NCI-H446 (cell line): ENCODE measurements around the gene CNTNAP2.
A peak's percentile ranks its signal among the peaks of the same experiment; 100 is the strongest.
"Not testable (repeated sequence)": the region's sequence is repeated elsewhere in the genome, so short reads cannot be mapped to it uniquely, and the experiment has no call there.

Experiments
- DNase-seq, 2 experiments: peaks; one replicate each; lab custom pipeline; 2025; lab: John Stamatoyannopoulos, UW

The CNTNAP2 gene

GRCh38 chr7:148303295-148304082 lies 2186.9 kb downstream of the CNTNAP2 start:
- DNase-seq, result peak; percentile 66 to 91

- no peak for DNase-seq
Observed at GRCh38 chr7:148304083-148304335, 2187.4 kb downstream of the CNTNAP2 start.

- no peak for DNase-seq
Observed at GRCh38 chr7:148304456-148304855, 2187.9 kb downstream of the CNTNAP2 start.

DNA sequence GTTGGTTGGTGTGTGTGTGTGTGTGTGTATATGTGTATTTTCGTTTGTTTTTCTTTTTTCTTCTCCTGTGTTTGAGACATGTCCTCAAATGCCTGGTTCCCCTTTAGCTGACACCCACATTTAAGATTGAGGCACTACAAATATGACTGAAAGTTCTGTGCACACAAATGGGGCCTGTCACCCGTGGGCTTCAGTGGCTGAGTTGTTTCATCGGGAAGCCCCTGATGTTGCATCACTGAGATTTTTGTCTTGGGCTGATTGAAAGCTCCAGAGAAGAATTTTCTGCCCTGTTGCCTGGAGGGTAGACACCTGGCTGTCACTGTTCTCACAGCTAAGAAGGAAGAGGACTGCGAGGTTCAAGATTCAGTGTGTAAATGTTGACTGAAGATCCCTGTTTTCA lies 2190.2 kb downstream of the CNTNAP2 start:
- no peak for DNase-seq

DNA sequence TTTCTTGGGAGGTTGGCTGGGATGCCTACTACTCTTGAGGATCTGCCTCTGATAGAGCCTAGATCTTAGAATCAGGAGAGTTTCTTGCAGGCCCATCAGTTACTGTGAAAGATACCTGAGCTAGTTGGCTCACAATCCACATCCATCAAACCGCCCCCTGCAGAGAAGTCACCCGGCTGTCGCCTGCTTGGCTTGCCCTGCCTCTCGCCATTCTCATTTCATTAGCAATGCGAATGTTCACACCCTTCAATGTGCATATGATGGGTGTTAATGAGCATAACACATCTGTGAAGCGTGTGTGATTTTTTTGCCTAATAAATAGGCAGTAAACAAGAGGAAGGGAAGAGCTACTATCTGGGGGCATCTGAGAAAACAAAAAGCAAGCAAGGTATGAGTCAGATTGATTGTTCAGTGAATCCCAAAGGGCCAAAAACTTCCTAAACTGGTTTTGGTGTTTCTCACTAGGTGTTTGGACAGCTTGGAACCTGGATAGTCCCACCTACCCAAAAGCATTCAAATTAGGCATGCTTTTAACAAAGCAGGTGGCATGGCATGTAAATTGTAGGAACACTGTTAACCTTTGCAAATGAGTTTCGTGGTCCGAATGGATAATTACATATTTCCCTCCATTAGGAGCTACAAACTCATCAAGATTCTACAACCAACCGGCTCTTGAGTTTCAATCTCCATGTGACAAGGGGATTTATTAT lies 2201.7 kb downstream of the CNTNAP2 start:
- no peak for DNase-seq

- no peak for DNase-seq
Observed at GRCh38 chr7:148318838-148319237, 2202.2 kb downstream of the CNTNAP2 start.

DNA sequence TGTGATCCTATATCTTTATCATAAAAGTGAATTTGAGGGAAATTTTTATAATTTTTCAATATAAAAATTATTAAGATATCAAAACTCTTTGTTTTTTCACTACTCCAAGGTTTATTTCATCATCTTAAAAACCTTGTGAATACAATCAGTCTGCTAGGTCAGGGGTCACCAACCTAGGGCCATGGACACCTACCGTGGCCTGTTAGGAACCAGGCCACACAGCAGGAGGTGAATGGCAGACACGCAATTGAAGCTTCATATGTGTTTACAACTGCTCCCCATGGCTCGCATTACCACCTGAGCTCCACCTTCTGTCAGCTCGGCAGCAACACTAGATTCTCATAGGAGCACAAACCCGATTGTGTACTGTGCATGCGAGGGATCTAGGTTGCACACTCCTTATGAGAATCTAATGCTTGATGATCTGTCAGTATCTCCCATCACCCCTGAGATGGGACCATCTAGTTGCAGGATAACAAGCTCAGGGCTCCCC lies 2202.8 kb downstream of the CNTNAP2 start:
- no peak for DNase-seq

DNA sequence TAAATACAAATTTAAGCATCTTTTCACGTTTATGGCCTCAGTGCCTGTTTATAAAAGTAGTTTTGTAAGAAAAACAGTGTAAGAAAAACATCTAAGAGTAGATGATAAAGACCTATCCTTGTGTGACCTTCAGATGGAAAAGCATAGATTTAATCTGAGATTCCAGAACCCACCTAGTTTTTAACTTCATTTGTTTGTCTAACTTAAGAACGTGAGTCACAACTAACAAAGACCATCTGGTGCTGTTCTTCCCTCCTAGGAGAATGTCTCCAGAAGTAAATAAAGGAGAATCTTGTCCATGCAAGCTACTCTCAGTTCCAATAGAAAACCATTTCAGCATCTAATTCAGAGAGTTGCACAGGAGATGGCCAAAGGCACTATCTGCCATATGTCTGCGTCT lies 2208.6 kb downstream of the CNTNAP2 start:
- no peak for DNase-seq

DNA sequence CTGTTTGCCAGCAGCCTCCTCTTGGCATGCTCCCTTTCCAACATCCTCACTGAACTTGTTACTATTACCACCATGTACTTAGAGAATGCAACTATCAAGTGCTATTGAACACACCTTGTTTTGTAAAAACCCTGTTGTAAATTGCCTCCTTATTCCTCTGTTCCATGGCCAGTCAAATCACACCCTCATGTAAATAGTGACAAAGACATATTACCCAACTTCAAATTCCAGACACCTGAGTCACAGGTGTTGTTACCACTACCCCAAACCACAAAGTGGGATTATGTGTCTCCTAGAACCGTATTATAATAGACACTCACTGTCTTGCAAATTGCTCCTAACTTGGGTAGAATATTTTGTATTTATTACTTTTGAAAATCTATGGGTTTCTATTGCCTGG lies 2210.8 kb downstream of the CNTNAP2 start:
- DNase-seq, result no peak

- no peak for DNase-seq
Observed at GRCh38 chr7:148328906-148329305, 2212.3 kb downstream of the CNTNAP2 start.

DNA sequence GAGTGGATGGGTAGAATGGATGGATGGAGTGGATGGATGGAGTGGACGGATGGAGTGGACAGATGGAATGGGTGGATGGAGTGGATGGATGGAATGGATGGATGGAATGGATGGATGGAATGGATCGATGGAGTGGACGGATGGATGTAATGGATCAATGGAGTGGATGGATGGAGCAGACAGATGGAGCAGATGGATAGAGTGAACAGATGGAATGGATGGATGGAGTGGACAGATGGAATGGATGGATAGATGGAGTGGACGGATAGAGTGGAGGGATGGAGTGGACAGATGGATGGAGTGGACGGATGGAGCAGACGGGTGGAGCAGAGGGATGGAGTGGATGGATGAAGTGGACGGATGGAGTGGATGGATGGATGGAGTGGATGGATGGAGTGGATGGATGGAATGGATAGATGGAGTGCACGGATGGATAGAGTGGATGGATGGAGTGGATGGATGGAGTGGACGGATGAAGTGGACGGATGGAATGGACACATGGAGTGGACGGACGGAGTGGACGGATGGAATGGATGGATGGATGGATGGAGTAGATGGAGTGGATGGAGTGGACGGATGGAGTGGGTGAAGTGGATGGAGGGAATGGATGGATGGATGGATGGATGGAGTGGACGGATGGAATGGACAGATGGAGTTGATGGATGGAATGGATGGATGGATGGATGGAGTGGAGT lies 2213.7 kb downstream of the CNTNAP2 start:
- no peak for DNase-seq

GRCh38 chr7:148330822-148331221 lies 2214.2 kb downstream of the CNTNAP2 start:
- no peak for DNase-seq

DNA sequence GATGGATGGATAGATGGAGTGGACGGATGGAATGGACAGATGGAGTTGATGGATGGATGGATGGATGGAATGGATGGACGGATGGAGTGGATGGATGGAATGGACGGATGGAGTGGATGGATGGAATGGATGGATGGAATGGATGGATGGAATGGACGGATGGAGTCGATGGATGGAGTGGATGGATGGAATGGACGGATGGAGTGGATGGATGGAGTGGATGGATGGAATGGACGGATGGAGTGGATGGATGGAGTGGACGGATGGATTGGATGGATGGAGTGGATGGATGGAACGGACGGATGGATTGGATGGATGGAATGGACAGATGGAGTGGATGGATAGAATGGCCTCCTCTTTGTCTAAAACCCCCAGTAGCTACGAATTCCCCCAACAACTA lies 2214.9 kb downstream of the CNTNAP2 start:
- not testable (repeated sequence) for DNase-seq

GRCh38 chr7:148332191-148333186 lies 2215.9 kb downstream of the CNTNAP2 start:
- no peak for DNase-seq

DNA sequence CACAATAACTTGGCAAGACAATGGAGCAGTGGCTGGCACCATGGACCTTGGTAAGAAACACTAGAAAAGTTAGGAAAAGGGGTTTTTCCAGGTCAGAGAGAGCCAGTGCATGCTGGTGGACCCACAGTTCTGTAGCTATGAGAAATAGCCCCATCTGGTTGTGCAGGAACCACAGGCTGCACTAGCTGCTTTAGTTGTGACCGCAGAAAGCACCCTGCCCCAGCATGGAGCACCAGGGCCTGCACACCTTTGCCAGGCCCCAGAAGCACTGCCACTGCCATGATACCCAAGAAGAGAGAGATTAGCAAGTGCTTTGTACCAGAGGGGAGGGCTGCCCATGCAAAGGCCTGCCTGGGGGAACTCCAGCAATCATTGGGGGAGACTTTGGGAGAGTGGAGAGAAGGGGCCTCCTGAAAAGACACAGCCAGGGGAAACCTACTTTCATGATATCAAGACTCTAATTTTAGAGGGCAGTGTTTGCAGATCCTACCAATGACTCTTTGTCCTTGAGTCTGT lies 2217.9 kb downstream of the CNTNAP2 start:
- no peak for DNase-seq

DNA sequence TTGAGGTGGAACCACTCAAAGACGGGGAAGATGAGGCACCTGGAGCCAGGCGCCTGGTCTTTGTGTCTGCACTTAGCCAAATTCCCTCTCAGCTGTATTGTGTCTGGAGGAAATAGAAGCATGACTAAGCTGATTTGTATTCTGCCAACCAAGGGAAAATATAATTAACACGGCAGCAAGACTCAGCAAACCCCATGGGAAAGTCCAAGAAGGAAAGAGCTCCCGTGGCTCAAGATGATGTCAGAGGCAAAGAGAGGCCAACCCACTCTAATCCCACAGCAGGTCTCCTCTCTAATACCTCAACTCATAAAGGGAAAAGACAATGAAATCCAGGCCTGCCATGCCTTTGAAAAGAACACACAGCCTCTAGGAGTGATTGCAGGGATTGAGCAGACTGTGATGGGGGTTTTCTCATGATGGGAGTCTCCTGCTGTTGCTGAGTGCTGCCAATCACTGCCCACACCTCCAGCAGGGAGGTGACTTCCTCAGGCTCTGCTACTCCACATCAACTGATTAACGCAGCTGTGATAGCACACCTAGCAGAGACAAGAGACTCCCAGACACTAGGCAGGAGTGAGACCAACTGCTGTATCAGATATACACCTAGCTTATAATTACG lies 2218.5 kb downstream of the CNTNAP2 start:
- DNase-seq, result no peak

GRCh38 chr7:148335790-148336189 lies 2219.2 kb downstream of the CNTNAP2 start:
- DNase-seq, result no peak

DNA sequence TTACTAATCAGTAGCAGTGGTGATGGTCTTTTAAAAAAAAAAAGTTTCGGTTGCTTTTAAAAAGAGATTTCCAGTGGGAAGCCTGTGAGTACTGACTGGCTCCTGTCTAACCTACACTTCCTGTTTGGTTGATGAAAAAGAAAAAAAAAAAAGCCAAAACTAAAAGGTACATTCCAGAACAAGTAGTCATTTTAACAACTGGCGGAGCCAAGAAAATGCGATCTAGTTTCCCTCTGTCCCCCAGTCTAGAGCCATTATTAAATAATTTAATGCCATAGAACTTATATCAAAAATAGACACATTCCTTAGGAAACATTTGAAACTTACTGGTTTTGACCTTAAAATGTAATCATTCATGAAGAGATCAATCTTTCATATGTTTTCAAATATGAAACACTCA lies 2219.8 kb downstream of the CNTNAP2 start:
- no peak for DNase-seq

DNA sequence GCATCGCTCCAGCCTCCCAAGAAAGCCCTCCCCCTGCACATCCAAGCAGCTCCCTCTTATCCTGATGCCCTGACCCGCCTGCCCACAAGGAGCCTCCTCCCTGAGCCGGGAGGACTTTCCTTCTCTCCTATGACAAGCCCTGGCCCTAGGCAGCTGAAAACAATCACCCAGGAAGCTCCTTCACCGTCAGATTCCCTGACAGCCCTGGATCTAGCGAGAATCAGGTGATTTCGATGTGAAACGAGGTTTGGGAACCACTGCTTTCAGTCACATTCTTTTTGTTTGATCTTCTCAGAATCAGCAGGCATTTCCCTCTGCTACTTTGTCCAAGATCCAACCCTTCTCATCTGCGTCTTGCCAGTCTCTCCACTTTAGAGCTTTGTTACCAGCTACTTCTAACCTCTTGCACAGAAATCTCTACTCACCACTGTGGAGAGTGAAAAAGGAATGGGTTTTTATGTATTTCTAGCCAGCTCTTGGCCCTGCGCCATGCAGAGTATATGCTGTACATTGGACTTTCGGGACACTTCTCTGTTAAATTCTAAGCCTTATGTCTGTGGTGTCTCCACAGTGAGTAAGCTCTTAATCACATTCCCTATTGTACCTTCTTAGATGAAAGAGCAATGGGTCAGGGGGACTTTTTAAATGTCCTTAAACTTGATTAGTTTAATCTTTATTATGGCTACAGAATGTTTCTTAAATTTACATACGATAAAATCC lies 2220.8 kb downstream of the CNTNAP2 start:
- DNase-seq, result no peak

DNA sequence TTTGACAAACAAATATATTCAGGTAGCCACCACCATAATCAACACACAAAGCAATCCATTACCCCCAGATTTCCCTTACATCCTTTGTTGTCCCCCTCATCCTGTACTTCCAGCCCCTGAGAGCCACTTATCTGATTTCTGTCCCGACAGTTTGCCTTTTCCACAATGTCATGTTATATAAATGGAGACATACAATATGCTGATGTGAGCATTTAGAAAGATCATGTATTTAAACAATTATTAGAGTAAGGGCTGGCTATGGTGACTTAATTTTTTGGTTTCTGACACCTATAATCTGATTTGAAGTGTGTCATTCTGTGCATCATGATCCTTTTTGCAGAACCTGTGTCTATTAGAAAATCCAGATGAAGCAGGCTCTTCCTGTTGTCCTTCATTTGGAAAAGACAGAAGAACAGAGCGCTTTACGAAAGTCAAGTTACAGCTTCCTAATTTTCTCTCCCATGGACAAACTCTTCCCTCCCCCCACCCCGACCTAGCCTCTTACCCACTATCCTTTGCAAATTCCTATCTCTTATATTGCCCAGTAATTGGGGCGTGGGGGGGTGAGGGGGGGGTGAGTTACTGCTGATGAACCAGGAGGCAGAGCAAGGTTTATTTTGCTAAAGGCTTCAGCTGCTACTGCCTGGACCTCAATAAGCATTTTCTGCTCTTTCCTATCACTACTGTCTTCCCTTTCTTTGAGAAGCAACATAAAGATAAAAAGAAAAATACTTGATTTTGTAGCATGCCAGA lies 2221.6 kb downstream of the CNTNAP2 start:
- no peak for DNase-seq
